AG04450 (cell line): ENCODE results near the gene ZDHHC11B. TPM values are rescaled to one million over a fixed set of nuclear protein-coding genes. Genes with fewer than 3 reads are reported as not detected.

Experiments
- CTCF ChIA-PET: fragments of 300-600, 350-600 bp; formaldehyde crosslinking; extraction: SDS; loops from one replicate; lab custom pipeline; 2022; ENCODE audit warnings: antibody characterized with exemption, inconsistent platforms; lab: Charles Lee
- POLR2A ChIA-PET: fragments of 350-600 bp; formaldehyde crosslinking; extraction: SDS; loops from one replicate; lab custom pipeline; 2021; ENCODE audit warnings: antibody characterized with exemption, inconsistent platforms; lab: Yijun Ruan, JAX
- DNase-seq: peaks from one replicate; pipeline ENCODE4 v3.0.0-alpha.2; 2011; ENCODE audit warnings: low read depth, low spot score
- H3K27ac ChIP-seq: one replicate; pipeline ENCODE4 v1.5.1; 2012; ENCODE audit warnings: low read depth, low read length, control low read depth
- H3K27me3 ChIP-seq: one replicate; pipeline ENCODE4 v1.6.0; 2012; ENCODE audit warnings: low read length; ENCODE audit not compliant: control insufficient read depth, insufficient read depth
- H3K4me3 ChIP-seq: 2 replicates; pipeline ENCODE4 v1.5.1; 2011; ENCODE audit warnings: mild to moderate bottlenecking, low read depth, low read length, control low read depth
- H3K9me3 ChIP-seq: 2 replicates; pipeline ENCODE4 v1.5.1; 2012; ENCODE audit warnings: low read length; ENCODE audit not compliant: control insufficient read depth, insufficient read depth
- polyA plus RNA-seq: library from polyadenylated mRNA; depleted of rRNA; stranded (reverse); fragments of >200 nt; gene quantifications from 2 replicates; pipeline ENCODE4 v1.2.3, GENCODE V29; 2011
- TF ChIP-seq, protein P1 (sequence below): IDR thresholded peaks from 2 replicates; pipeline ENCODE4 v1.5.1; 2011; ENCODE audit warnings: low read depth, low read length, control low read depth, inconsistent platforms

ZDHHC11B gene
- polyA plus RNA-seq, 1 experiment = not detected

DNA sequence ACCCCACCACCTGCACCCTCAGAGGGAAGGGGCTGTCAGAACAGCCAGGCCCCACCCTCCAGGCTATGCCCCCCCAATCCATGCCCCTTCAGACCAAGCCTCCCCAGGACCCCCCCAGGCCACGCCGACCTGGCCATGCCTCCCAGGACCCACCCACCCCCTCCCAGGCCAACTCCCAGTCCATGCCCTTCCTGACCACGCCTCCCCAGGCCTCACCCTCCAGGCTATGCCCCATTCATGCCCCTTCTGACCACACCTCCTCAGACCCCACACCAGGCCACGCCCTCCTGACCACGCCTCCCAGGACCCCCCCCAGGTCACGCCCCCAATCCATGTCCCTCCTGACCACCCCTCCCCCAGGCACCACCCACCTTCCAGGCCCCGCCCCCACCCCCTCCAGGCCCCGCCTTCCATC lies 119.0 kb downstream of the ZDHHC11B start:
- Histone ChIP-seq H3K4me3 (no peak overlapping the region), H3K9me3 (peaks cover 19% of the 10 kb centered on the region; the same call in 1 of the 2 replicates), H3K27me3 (no peaks in the 10 kb centered on the region), H3K27ac (no peak overlapping the region)
- no peak for DNase-seq
- TF ChIP-seq, protein P1, sequence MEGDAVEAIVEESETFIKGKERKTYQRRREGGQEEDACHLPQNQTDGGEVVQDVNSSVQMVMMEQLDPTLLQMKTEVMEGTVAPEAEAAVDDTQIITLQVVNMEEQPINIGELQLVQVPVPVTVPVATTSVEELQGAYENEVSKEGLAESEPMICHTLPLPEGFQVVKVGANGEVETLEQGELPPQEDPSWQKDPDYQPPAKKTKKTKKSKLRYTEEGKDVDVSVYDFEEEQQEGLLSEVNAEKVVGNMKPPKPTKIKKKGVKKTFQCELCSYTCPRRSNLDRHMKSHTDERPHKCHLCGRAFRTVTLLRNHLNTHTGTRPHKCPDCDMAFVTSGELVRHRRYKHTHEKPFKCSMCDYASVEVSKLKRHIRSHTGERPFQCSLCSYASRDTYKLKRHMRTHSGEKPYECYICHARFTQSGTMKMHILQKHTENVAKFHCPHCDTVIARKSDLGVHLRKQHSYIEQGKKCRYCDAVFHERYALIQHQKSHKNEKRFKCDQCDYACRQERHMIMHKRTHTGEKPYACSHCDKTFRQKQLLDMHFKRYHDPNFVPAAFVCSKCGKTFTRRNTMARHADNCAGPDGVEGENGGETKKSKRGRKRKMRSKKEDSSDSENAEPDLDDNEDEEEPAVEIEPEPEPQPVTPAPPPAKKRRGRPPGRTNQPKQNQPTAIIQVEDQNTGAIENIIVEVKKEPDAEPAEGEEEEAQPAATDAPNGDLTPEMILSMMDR = no peak
- ChIA-PET POLR2A (no interaction called here), CTCF (no interaction called here)

DNA sequence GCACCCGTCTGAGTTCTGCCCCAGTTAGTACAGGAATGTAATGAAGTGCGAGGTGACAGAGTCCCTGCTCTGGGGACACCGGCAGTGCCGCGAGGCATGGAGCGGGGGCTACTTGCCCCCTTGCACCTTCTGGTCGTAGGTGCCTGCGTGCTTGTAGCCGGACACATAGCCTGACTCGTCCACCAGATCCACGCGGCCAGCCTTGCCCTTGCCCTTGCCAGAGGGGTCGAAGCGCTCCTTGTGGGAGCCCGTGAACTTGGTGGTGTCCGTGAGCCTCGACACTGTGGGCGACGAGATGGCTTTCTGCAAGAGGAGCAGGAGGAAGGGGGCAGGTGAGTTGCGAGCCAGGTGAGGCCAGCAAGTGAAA lies 119.6 kb downstream of the ZDHHC11B start:
- no peak for DNase-seq
- Histone ChIP-seq H3K4me3 (no peak overlapping the region), H3K9me3 (peaks cover 21% of the 10 kb centered on the region; the same call in 1 of the 2 replicates), H3K27me3 (no peaks in the 10 kb centered on the region), H3K27ac (no peak overlapping the region)
- ChIA-PET POLR2A (no interaction called here), CTCF (no interaction called here)
- TF ChIP-seq, protein P1 = no peak

DNA sequence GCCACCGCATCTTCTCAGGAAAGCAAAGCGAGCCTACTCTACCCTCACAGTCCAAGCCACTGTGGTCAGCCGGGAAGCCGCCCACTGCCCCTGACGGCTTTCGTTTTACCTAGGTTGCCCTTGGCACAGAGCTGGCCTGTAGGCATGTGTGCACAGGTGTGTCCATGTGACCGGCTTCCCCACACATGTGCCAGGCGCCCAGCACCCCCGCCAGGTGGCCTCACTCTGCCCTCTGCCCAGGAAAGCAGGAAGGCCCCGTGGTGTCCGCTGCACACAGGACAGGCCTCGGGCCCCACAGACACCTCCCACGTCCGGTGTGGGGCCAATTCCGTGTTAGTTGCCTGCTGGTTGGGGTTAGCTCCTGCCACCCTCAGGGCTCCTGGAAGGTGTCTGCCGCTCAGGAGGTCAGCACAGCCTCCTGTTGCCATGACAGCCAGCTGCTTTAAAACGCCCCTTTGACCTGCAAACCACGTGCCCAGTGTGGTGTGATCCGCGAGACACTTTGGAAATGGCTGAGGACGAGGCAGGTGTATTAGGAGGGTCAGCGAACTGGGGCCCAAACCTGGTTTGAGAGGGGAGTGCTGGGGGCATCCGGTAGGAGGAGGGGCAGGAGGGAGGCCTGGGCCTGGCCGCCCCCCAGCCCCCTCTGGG lies 120.1 kb downstream of the ZDHHC11B start:
- no peak for DNase-seq
- TF ChIP-seq, protein P1 = no peak
- peaks cover 26% of the 10 kb centered on the region for H3K9me3 ChIP-seq
- H3K27me3 ChIP-seq = no peaks in the 10 kb centered on the region
- H3K27ac ChIP-seq = no peak overlapping the region
- ChIA-PET CTCF (no interaction called here), POLR2A (no interaction called here)
- H3K4me3 ChIP-seq = no peak overlapping the region

DNA sequence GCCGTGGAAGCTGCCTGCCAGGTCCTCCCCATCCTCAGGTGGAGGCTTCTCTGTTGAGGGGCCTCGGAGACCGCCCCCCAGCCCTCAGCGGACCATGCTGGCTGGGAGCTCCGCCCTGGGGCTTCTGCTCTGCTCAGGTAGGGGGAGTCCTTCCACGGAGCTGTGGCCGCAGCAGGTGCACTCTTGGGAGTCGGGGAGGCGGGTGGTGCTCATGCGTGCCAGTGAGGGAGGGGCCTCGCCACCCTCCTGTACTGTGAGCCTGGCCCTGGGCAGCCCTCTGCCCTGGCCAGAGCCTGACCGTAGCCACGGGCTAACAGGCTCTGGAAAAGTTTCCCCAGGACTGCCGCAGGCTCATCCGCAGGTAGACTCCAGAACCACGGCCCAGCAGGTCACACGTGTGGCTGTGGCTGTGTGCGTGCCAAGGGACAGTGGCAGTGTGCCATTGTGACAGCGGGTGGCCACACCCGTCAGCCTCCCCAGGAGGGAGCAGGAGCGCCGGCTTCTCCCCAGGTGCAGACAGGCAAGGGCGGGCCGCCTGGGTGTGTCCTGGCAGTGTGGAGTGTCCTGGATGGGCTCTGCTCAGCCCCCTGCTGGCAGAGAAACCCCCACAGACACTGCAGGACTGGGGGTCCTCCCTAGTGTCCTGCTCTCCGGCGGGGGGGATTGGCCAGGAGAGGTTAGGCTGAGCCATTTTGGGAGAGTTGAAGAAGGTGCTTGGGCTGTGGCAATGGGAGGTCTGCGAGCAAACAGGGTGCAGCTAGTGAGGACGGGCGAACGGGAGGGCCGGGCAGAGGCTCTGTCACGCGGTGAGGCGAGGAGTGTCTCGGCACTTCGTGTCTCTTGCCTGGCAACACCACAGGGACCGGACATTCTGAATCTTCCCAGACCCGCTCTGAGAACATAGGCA lies 120.8 kb downstream of the ZDHHC11B start:
- TF ChIP-seq, protein P1 = no peak
- no peak for DNase-seq
- CTCF ChIA-PET = no interaction called here
- Histone ChIP-seq H3K4me3 (no peak overlapping the region), H3K27me3 (no peaks in the 10 kb centered on the region), H3K9me3 (peaks cover 27% of the 10 kb centered on the region), H3K27ac (no peak overlapping the region)
- POLR2A ChIA-PET = no interaction called here
